Measurements from ENCODE around the gene PPM1E.
A peak's percentile ranks its signal among the peaks of the same experiment; 100 is the strongest.
"Not testable (repeated sequence)": the region's sequence is repeated elsewhere in the genome, so short reads cannot be mapped to it uniquely, and the experiment has no call there.

PPM1E gene

GRCh38 chr17:58783380-58783779, 27.7 kb downstream of the PPM1E start:
- peak; percentile 80 for DNase-seq

GRCh38 chr17:58785097-58785496, 29.4 kb downstream of the PPM1E start:
- no peak for DNase-seq

- DNase-seq: peak; percentile 48
These were observed 31.1 kb downstream of the PPM1E start for GRCh38 chr17:58786586-58787295.

GRCh38 chr17:58788199-58788598, 32.5 kb downstream of the PPM1E start:
- no peak for DNase-seq

- no peak for DNase-seq
These were observed 33.5 kb downstream of the PPM1E start for GRCh38 chr17:58789160-58789559.

- DNase-seq: no peak
These were observed 34.2 kb downstream of the PPM1E start for GRCh38 chr17:58789831-58790230.

GRCh38 chr17:58794508-58794907, 38.9 kb downstream of the PPM1E start:
- not testable (repeated sequence) for DNase-seq

- no peak for DNase-seq
These were observed 46.5 kb downstream of the PPM1E start for GRCh38 chr17:58802188-58802587.

- no peak for DNase-seq
These were observed 50.4 kb downstream of the PPM1E start for GRCh38 chr17:58806046-58806445.

GRCh38 chr17:58808609-58809563, 53.2 kb downstream of the PPM1E start:
- no peak for DNase-seq

- DNase-seq: no peak
These were observed 53.9 kb downstream of the PPM1E start for GRCh38 chr17:58809564-58809936.

GRCh38 chr17:58811290-58811689, 55.6 kb downstream of the PPM1E start:
- DNase-seq: no peak

GRCh38 chr17:58813712-58814111, 58.1 kb downstream of the PPM1E start:
- no peak for DNase-seq

- peak; percentile 2 for DNase-seq
These were observed 63.0 kb downstream of the PPM1E start for GRCh38 chr17:58818654-58819053.

- no peak for DNase-seq
These were observed 66.7 kb downstream of the PPM1E start for GRCh38 chr17:58822148-58823050.

GRCh38 chr17:58823051-58823525, 67.4 kb downstream of the PPM1E start:
- DNase-seq: no peak

GRCh38 chr17:58829172-58829637, 73.6 kb downstream of the PPM1E start:
- no peak for DNase-seq

GRCh38 chr17:58831780-58832179, 76.1 kb downstream of the PPM1E start:
- no peak for DNase-seq

- no peak for DNase-seq
These were observed 76.9 kb downstream of the PPM1E start for GRCh38 chr17:58832514-58832913.

- no peak for DNase-seq
These were observed 82.0 kb downstream of the PPM1E start for GRCh38 chr17:58837699-58838098.

GRCh38 chr17:58840820-58841612, 85.4 kb downstream of the PPM1E start:
- no peak for DNase-seq

- DNase-seq: not testable (repeated sequence)
These were observed 90.8 kb downstream of the PPM1E start for GRCh38 chr17:58846413-58846812.

Measured in NCI-H146 (cell line).